Measurements from ENCODE around the gene TPM4. TPM values are rescaled to one million over a fixed set of nuclear protein-coding genes. Genes with fewer than 3 reads are reported as not detected.
A peak's percentile ranks its signal among the peaks of the same experiment; 100 is the strongest.

Gene TPM4
- total RNA-seq, 2 donors from 2014 or later, result 964 to 1,096 TPM

DNA sequence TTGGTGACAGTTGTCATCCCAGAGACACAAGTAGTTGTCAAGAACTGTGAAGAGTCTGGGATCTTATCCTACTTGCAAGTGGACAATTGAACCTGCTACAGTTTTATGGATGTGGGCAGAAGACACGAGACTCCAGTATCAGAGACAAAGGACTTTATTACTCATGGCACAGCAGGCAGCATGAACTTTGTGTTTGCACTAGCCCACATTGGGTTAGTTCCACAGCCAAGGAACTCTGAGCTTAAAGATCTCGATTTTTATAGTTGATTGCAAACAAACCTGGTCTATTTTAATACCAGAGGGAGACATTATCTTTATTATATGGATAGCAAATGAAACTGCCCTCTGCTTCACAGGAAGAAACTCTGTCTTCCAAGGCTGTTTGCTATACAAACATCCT is 16.0 kb upstream of the TPM4 start:
- DNase-seq (ENCODE audit: low spot score) (no peak), ATAC-seq (ENCODE audit: insufficient number of reproducible peaks, low FRiP score, low read depth) (no peak)
- H3K9me3 ChIP-seq, result peaks cover 8% of the 10 kb centered on the region
- TF ChIP-seq, protein P1, sequence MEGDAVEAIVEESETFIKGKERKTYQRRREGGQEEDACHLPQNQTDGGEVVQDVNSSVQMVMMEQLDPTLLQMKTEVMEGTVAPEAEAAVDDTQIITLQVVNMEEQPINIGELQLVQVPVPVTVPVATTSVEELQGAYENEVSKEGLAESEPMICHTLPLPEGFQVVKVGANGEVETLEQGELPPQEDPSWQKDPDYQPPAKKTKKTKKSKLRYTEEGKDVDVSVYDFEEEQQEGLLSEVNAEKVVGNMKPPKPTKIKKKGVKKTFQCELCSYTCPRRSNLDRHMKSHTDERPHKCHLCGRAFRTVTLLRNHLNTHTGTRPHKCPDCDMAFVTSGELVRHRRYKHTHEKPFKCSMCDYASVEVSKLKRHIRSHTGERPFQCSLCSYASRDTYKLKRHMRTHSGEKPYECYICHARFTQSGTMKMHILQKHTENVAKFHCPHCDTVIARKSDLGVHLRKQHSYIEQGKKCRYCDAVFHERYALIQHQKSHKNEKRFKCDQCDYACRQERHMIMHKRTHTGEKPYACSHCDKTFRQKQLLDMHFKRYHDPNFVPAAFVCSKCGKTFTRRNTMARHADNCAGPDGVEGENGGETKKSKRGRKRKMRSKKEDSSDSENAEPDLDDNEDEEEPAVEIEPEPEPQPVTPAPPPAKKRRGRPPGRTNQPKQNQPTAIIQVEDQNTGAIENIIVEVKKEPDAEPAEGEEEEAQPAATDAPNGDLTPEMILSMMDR (IDR thresholded peaks at IDR 0.05), result no peak
- H3K36me3 ChIP-seq, result no peaks in the 10 kb centered on the region
- H3K27ac ChIP-seq, result no peak overlapping the region
- H3K4me3 ChIP-seq, result no peak overlapping the region
- peaks cover 9 to 18% of the 10 kb centered on the region in 2 donors for H3K4me1 ChIP-seq (ENCODE audit: control insufficient read depth in 1 of 2, low read depth in 2 of 2)
- no peaks in the 10 kb centered on the region for H3K27me3 ChIP-seq (replicated peaks; ENCODE audit: insufficient read depth)

DNA sequence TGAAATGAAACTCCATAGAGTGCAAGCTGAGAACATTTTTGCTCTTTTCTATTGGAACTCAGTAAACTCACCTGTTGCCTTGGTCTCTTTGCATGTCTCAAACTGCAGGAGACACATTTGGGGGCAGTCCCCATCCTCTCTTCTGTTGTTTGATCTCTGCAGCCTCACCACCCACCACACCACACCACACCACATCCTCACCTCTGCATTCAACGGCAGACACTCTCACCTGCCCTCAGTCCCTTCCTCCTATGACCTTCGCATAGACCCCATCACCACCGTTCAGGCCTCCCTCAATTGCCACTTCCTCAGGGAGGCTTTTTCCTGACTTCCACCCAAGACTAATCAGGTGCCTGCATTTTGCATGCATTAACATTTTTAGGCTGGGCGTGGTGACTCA is 14.4 kb upstream of the TPM4 start:
- H3K36me3 ChIP-seq, result no peaks in the 10 kb centered on the region
- peaks cover 14 to 34% of the 10 kb centered on the region in 2 donors for H3K4me1 ChIP-seq (ENCODE audit: control insufficient read depth in 1 of 2, low read depth in 2 of 2)
- no peak for ATAC-seq (ENCODE audit: insufficient number of reproducible peaks, low FRiP score, low read depth)
- no peaks in the 10 kb centered on the region for H3K27me3 ChIP-seq (replicated peaks; ENCODE audit: insufficient read depth)
- no peak for DNase-seq (ENCODE audit: low spot score)
- H3K4me3 ChIP-seq, result no peak overlapping the region
- H3K9me3 ChIP-seq, result peaks cover 7% of the 10 kb centered on the region
- TF ChIP-seq, protein P1 (IDR thresholded peaks at IDR 0.05), result no peak
- no peak overlapping the region for H3K27ac ChIP-seq

DNA sequence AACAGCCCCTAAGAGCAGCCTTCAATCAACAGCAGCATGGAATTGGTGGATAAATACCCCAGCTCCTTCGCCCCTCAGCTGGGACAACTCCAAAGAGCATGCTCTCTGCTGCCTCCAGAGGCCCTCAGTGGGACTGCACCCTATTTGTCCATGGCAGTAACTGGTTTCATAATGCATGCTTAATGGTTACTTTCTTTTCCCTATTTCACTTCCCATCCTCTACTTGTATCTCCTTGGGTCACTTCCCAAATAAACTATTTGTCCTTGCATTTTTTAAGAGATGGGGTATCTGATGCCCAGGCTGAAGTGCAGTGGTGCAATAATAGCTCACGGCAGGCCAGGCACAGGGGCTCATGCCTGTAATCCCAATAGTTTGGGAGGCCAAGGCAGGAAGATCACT is 13.5 kb upstream of the TPM4 start:
- no peak for ATAC-seq (ENCODE audit: insufficient number of reproducible peaks, low FRiP score, low read depth)
- H3K4me3 ChIP-seq, result no peak overlapping the region
- peaks cover 4% of the 10 kb centered on the region for H3K9me3 ChIP-seq
- DNase-seq (ENCODE audit: low spot score), result no peak
- no peak overlapping the region for H3K27ac ChIP-seq
- H3K36me3 ChIP-seq, result no peaks in the 10 kb centered on the region
- no peaks in the 10 kb centered on the region for H3K27me3 ChIP-seq (replicated peaks; ENCODE audit: insufficient read depth)
- TF ChIP-seq, protein P1 (IDR thresholded peaks at IDR 0.05), result peak; percentile 77
- H3K4me1 ChIP-seq (ENCODE audit: control insufficient read depth in 1 of 2, low read depth in 2 of 2), result peaks cover 15 to 36% of the 10 kb centered on the region in 2 donors

DNA sequence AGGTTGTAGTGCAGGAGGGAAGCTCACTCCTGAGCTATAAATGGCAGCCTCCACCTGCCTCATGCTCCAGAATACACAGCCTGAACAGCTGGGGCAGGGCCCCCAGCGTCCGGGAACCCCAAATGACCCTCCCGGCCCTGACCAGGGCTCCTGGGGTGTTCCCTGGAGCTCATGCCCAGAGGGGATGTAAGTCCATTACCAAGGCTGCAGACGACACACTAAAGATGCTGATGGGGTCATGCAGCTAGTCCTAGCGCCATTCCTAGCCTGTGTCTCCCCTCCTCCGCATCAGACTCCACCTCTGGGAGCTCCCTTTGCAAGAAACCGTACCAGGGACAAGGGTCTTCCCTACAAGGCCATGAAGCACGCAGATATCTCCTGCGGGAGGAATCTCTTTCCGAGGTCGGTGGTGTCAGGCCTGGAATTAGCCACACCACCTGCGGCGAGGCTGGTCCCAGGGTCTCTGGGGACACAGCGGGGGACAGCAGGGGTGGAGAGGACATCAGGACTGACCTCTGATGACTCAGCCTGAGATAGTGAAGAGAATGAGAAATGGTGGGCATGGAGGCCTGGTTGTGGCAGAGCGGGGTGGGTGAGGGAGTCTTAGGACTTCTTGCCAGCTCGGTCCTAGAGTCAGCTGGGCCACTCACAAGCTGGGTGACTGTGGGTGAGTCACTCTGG is 11.9 kb upstream of the TPM4 start:
- no peaks in the 10 kb centered on the region for H3K36me3 ChIP-seq
- no peaks in the 10 kb centered on the region for H3K27me3 ChIP-seq (replicated peaks; ENCODE audit: insufficient read depth)
- TF ChIP-seq, protein P1 (IDR thresholded peaks at IDR 0.05), result no peak
- ATAC-seq (ENCODE audit: insufficient number of reproducible peaks, low FRiP score, low read depth) (no peak), DNase-seq (ENCODE audit: low spot score) (no peak)
- H3K4me1 ChIP-seq (ENCODE audit: control insufficient read depth in 1 of 2, low read depth in 2 of 2), result peaks cover 15 to 36% of the 10 kb centered on the region in 2 donors
- no peak overlapping the region for H3K4me3 ChIP-seq
- H3K27ac ChIP-seq, result peak overlapping the region; percentile 13 to 97
- H3K9me3 ChIP-seq, result peaks cover 4% of the 10 kb centered on the region

DNA sequence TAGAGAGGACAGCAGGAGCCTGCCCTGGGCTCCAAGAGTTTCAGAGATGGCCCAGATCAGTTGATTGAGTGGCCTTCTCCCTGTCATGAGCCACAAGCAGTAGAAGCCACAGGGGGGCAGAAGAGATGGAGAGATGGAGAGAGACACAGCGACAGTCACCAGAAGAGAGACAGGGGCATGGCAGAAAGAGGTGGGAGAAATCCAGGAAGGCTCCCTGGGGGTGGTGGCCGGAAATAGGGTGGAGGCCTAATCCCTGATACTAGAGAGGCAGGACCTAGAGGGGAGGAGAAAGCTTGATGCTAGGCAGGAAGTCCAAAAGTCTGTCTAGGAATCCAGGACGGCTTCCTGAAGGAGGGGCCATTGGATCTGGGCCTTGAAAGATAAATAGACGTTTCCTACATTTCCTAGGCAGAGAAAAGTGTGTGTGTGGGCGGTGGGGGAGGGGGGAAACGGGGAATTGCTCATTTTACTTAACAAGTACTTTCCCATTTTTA is 9.6 kb upstream of the TPM4 start:
- DNase-seq (ENCODE audit: low spot score), result no peak
- Histone ChIP-seq H3K27ac (peak overlapping the region; percentile 97 to 98), H3K9me3 (no peaks in the 10 kb centered on the region), H3K4me3 (peak overlapping the region; percentile 94), H3K4me1 (ENCODE audit: control insufficient read depth in 1 of 2, low read depth in 2 of 2) (peaks cover 23 to 52% of the 10 kb centered on the region in 2 donors), H3K36me3 (no peaks in the 10 kb centered on the region), H3K27me3 (replicated peaks; ENCODE audit: insufficient read depth) (no peaks in the 10 kb centered on the region)
- TF ChIP-seq, protein P1 (IDR thresholded peaks at IDR 0.05), result no peak
- peak; percentile 13 for ATAC-seq (ENCODE audit: insufficient number of reproducible peaks, low FRiP score, low read depth)
